Glutamatergic neuron (in vitro differentiated cells): ENCODE measurements around the gene ATP6V0E2. TPM values are rescaled to one million over a fixed set of nuclear protein-coding genes. Genes with fewer than 3 reads are reported as not detected.

Experiments
- DNase-seq: peaks from one replicate; pipeline ENCODE4 v3.0.0; 2022
- H3K27ac Mint-ChIP-seq: one replicate; pipeline ENCODE4 v1.8.0; 2020; ENCODE audit warnings: mild to moderate bottlenecking, mixed read lengths, inconsistent platforms; ENCODE audit not compliant: unreplicated experiment
- H3K27me3 Mint-ChIP-seq: one replicate; pipeline ENCODE4 v1.8.0; 2020; ENCODE audit warnings: mild to moderate bottlenecking, moderate library complexity, mixed read lengths, inconsistent platforms; ENCODE audit not compliant: unreplicated experiment
- H3K36me3 Mint-ChIP-seq: one replicate; pipeline ENCODE4 v1.8.0; 2020; ENCODE audit warnings: mild to moderate bottlenecking, mixed read lengths, inconsistent platforms; ENCODE audit not compliant: unreplicated experiment
- H3K4me1 Mint-ChIP-seq: one replicate; pipeline ENCODE4 v1.8.0; 2020; ENCODE audit warnings: mild to moderate bottlenecking, low read depth, mixed read lengths, inconsistent platforms; ENCODE audit not compliant: unreplicated experiment
- H3K4me3 Mint-ChIP-seq: one replicate; pipeline ENCODE4 v1.8.0; 2020; ENCODE audit warnings: mild to moderate bottlenecking, mixed read lengths, inconsistent platforms; ENCODE audit not compliant: unreplicated experiment
- H3K9me3 Mint-ChIP-seq: one replicate; pipeline ENCODE4 v1.8.0; 2020; ENCODE audit warnings: mild to moderate bottlenecking, moderate library complexity, mixed read lengths, inconsistent platforms; ENCODE audit not compliant: unreplicated experiment
- CTCF ChIP-seq: fragments of 200-600 bp; sonication (generic); IDR thresholded peaks from one replicate; pipeline ENCODE4 v1.5.0; 2021; ENCODE audit not compliant: partially characterized antibody, unreplicated experiment
- total RNA-seq: library from RNA; stranded (reverse); fragmentation: NEBNext Ultra II Directional; extraction: Animal tissue kit (Norgen Biotek cat#: 25700); gene quantifications from one replicate; pipeline ENCODE4 v1.2.1, GENCODE V29; 2021; ENCODE audit not compliant: unreplicated experiment

Gene ATP6V0E2
- total RNA-seq, 1 donor from 2014 or later = 67.6 TPM

- no peak for DNase-seq
Observed at GRCh38 chr7:149878523-149878921, 4.8 kb downstream of the ATP6V0E2 start.

GRCh38 chr7:149879271-149879743, 5.5 kb downstream of the ATP6V0E2 start:
- DNase-seq = no peak
- Mint-ChIP-seq H3K4me1 (peaks cover 16% of the 10 kb centered on the region), H3K27ac (no peak overlapping the region), H3K27me3 (peaks cover 8% of the 10 kb centered on the region), H3K9me3 (peaks cover 3% of the 10 kb centered on the region), H3K4me3 (no peak overlapping the region), H3K36me3 (no peaks in the 10 kb centered on the region)
- no peak for TF ChIP-seq CTCF

More at GRCh38 chr7:149878523-149878921, 4.8 kb downstream of the ATP6V0E2 start:
- Mint-ChIP-seq H3K9me3 (peaks cover 4% of the 10 kb centered on the region), H3K27ac (no peak overlapping the region), H3K4me3 (no peak overlapping the region), H3K4me1 (peaks cover 16% of the 10 kb centered on the region), H3K27me3 (peaks cover 6% of the 10 kb centered on the region), H3K36me3 (no peaks in the 10 kb centered on the region)
- no peak for TF ChIP-seq CTCF

GRCh38 chr7:149879766-149880637, 6.2 kb downstream of the ATP6V0E2 start:
- no peak overlapping the region for H3K4me3 Mint-ChIP-seq
- H3K36me3 Mint-ChIP-seq = no peaks in the 10 kb centered on the region
- peaks cover 8% of the 10 kb centered on the region for H3K27me3 Mint-ChIP-seq
- H3K9me3 Mint-ChIP-seq = peaks cover 3% of the 10 kb centered on the region
- peaks cover 18% of the 10 kb centered on the region for H3K4me1 Mint-ChIP-seq
- H3K27ac Mint-ChIP-seq = peak overlapping the region; percentile 33
- no peak for TF ChIP-seq CTCF
- DNase-seq = no peak

DNA sequence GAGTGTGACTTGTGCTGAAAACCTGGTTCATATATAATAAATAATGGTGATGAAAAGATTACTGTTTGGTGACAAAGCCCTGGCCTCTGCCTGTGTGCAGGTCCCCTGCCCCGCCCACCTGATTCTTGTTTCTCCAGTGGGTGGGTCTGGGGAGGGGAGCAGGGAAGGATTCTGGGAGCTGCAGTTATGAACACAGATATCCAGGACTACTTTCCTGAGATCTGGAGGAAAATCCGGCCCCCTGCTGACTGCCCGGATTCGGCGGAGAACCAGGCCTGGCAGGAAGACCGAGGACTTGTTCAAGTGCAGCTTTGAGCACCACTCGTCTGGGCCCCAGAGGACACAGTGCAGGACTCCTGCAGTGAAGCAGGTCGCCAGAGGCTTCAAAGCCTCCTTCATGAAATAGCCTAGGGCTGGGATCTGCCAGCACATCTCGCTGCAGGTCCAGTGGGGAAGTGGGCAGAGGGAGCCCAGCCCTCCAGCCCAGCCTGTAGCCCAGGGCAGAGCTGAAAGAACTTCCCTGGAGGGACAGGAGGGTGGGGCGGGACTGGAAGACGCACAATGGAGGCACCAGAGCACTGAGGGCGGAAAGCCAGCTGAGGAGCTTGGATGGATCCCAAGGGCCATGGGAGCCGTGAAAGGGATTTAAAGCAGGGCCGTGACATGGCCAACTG, 7.0 kb downstream of the ATP6V0E2 start:
- H3K27me3 Mint-ChIP-seq = peaks cover 8% of the 10 kb centered on the region
- no peak overlapping the region for H3K4me3 Mint-ChIP-seq
- no peak for TF ChIP-seq CTCF
- H3K36me3 Mint-ChIP-seq = no peaks in the 10 kb centered on the region
- H3K9me3 Mint-ChIP-seq = peaks cover 3% of the 10 kb centered on the region
- H3K27ac Mint-ChIP-seq = no peak overlapping the region
- H3K4me1 Mint-ChIP-seq = peaks cover 21% of the 10 kb centered on the region
- no peak for DNase-seq
